Esophagus squamous epithelium (tissue), 4 donors: ENCODE measurements around the gene RIOK3.

Experiments
- CTCF ChIP-seq, 6 experiments: fragments of 450-650 bp in 4 of 6; fragments of 200-600 bp in 2 of 6; sonication (generic) in 2 of 6; IDR thresholded peaks; one replicate each; pipeline ENCODE4 v1.5.1; 2016 to 2019; ENCODE audit warnings: antibody characterized with exemption in 6 of 6, mild to moderate bottlenecking in 4 of 6, moderate library complexity in 4 of 6
- POLR2A ChIP-seq, 4 donors: fragments of 450-650 bp; IDR thresholded peaks; one replicate each; pipeline ENCODE4 v1.6.1; 2017; ENCODE audit warnings: antibody characterized with exemption in 4 of 4, mild to moderate bottlenecking in 4 of 4, moderate library complexity in 3 of 4

- TF ChIP-seq CTCF (IDR thresholded peaks at IDR 0.05), result no peak
- TF ChIP-seq POLR2A (IDR thresholded peaks at IDR 0.05), result no peak
Observed at GRCh38 chr18:23484561-23485182, 31.6 kb downstream of the RIOK3 start.
